Measurements from ENCODE around the gene PPP2R2C.

Gene PPP2R2C

DNA sequence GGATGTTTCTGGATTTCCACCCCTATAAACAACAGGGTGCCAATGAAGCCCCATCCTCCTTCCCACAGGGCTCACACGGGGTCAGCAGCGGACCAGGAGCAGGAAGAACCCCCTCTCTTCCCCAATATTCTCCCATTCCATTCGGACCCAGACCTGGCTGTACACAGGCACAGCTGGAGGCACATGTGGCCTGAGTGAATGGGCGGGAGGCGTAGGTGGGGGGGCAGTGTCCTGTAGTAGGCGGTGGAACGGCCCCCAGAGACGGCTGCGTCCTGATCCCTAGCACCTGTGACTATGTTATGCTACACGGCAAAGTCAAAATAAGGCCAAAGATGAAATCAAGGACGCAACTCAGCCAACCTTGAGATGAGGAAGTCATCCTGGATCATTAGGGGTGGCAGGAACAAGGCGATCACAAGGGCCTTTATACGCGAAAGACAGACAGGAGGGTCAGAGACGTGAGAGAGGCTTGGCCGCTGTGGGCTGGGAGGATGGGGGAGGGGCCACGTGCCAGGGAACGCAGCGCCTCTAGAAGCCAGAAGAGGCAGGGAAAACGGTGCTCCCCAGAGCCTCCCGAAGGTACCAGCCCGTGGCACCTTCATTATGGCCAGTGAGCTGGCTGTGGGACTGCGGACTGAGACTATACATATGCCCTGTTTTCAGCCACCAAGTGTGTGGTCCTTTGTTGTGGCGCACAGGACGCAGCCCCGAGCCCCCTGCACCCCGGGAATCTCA, 127.2 kb downstream of the PPP2R2C start:
- no peak overlapping the region for H3K4me3 ChIP-seq (ENCODE audit: low read depth in 1 of 5, low read length in 5 of 5)
- H3K36me3 ChIP-seq (ENCODE audit: control insufficient read depth in 5 of 5, insufficient read depth in 5 of 5, low read length in 5 of 5): no peaks in the 10 kb centered on the region
- peaks cover 0 to 6% (median 0%) of the 10 kb centered on the region in 5 donors for H3K9me3 ChIP-seq (ENCODE audit: control insufficient read depth in 5 of 5, low read length in 5 of 5)
- no peaks in the 10 kb centered on the region for H3K4me1 ChIP-seq (ENCODE audit: control insufficient read depth in 5 of 5, insufficient read depth in 5 of 5, low read length in 5 of 5)
- no peak overlapping the region for H3K9ac ChIP-seq (ENCODE audit: low read length in 5 of 5)
- H3K27ac ChIP-seq (ENCODE audit: low read depth, low read length): no peak overlapping the region
- H3K27me3 ChIP-seq (ENCODE audit: control insufficient read depth in 5 of 5, insufficient read depth in 4 of 5, low read length in 5 of 5): peaks cover 4 to 26% (median 21%) of the 10 kb centered on the region in 5 donors

DNA sequence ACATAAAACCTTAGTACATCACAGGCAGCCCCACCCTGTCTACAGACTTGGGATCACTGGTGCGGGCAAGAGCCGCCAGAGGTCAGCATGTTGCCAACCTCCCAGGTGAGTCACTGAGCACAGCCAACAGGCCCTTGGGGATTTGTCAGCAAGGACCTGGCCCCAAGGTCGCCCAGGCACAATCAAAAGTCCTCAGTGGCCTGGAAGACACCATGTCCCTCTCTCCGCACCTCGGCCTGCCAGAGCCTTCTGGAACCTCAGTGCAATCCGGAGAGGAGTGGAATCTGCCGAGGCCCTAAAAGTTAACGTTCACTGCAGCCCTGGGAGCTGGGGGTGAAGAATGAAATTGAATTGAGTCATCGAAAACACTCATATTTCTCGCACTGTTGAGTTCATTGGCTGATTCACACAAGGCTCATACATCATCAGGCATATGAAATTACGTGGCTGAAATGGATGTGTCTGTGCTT, 128.4 kb downstream of the PPP2R2C start:
- Histone ChIP-seq H3K27ac (ENCODE audit: low read depth, low read length) (no peak overlapping the region), H3K36me3 (ENCODE audit: control insufficient read depth in 5 of 5, insufficient read depth in 5 of 5, low read length in 5 of 5) (no peaks in the 10 kb centered on the region), H3K9me3 (ENCODE audit: control insufficient read depth in 5 of 5, low read length in 5 of 5) (peaks cover 0 to 6% (median 0%) of the 10 kb centered on the region in 5 donors), H3K4me3 (ENCODE audit: low read depth in 1 of 5, low read length in 5 of 5) (no peak overlapping the region), H3K4me1 (ENCODE audit: control insufficient read depth in 5 of 5, insufficient read depth in 5 of 5, low read length in 5 of 5) (no peaks in the 10 kb centered on the region), H3K9ac (ENCODE audit: low read length in 5 of 5) (no peak overlapping the region), H3K27me3 (ENCODE audit: control insufficient read depth in 5 of 5, insufficient read depth in 4 of 5, low read length in 5 of 5) (peaks cover 9 to 39% (median 24%) of the 10 kb centered on the region in 5 donors)

GRCh38 chr4:6342530-6343293, 129.7 kb downstream of the PPP2R2C start:
- H3K27me3 ChIP-seq (ENCODE audit: control insufficient read depth in 5 of 5, insufficient read depth in 4 of 5, low read length in 5 of 5): peaks cover 15 to 38% (median 26%) of the 10 kb centered on the region in 5 donors
- no peaks in the 10 kb centered on the region for H3K36me3 ChIP-seq (ENCODE audit: control insufficient read depth in 5 of 5, insufficient read depth in 5 of 5, low read length in 5 of 5)
- H3K4me3 ChIP-seq (ENCODE audit: low read depth in 1 of 5, low read length in 5 of 5): no peak overlapping the region
- H3K9me3 ChIP-seq (ENCODE audit: control insufficient read depth in 5 of 5, low read length in 5 of 5): peaks cover 0 to 6% (median 0%) of the 10 kb centered on the region in 5 donors
- peaks cover 0 to 6% (median under 1%) of the 10 kb centered on the region in 5 donors for H3K4me1 ChIP-seq (ENCODE audit: control insufficient read depth in 5 of 5, insufficient read depth in 5 of 5, low read length in 5 of 5)
- no peak overlapping the region for H3K9ac ChIP-seq (ENCODE audit: low read length in 5 of 5)
- H3K27ac ChIP-seq (ENCODE audit: low read depth, low read length): no peak overlapping the region

- peaks cover 0 to 6% (median 0%) of the 10 kb centered on the region in 5 donors for H3K9me3 ChIP-seq (ENCODE audit: control insufficient read depth in 5 of 5, low read length in 5 of 5)
- H3K36me3 ChIP-seq (ENCODE audit: control insufficient read depth in 5 of 5, insufficient read depth in 5 of 5, low read length in 5 of 5): no peaks in the 10 kb centered on the region
- peaks cover 0 to 13% (median 4%) of the 10 kb centered on the region in 5 donors for H3K4me1 ChIP-seq (ENCODE audit: control insufficient read depth in 5 of 5, insufficient read depth in 5 of 5, low read length in 5 of 5)
- H3K9ac ChIP-seq (ENCODE audit: low read length in 5 of 5): no peak overlapping the region
- H3K27me3 ChIP-seq (ENCODE audit: control insufficient read depth in 5 of 5, insufficient read depth in 4 of 5, low read length in 5 of 5): peaks cover 18 to 36% (median 24%) of the 10 kb centered on the region in 5 donors
- H3K4me3 ChIP-seq (ENCODE audit: low read depth in 1 of 5, low read length in 5 of 5): no peak overlapping the region
- no peak overlapping the region for H3K27ac ChIP-seq (ENCODE audit: low read depth, low read length)
Measured at GRCh38 chr4:6341696-6342095, 130.7 kb downstream of the PPP2R2C start.

- no peak overlapping the region for H3K9ac ChIP-seq (ENCODE audit: low read length in 5 of 5)
- peaks cover 0 to 6% (median 0%) of the 10 kb centered on the region in 5 donors for H3K9me3 ChIP-seq (ENCODE audit: control insufficient read depth in 5 of 5, low read length in 5 of 5)
- peaks cover 21 to 39% (median 23%) of the 10 kb centered on the region in 5 donors for H3K27me3 ChIP-seq (ENCODE audit: control insufficient read depth in 5 of 5, insufficient read depth in 4 of 5, low read length in 5 of 5)
- H3K27ac ChIP-seq (ENCODE audit: low read depth, low read length): no peak overlapping the region
- no peak overlapping the region for H3K4me3 ChIP-seq (ENCODE audit: low read depth in 1 of 5, low read length in 5 of 5)
- H3K4me1 ChIP-seq (ENCODE audit: control insufficient read depth in 5 of 5, insufficient read depth in 5 of 5, low read length in 5 of 5): peaks cover 0 to 13% (median 4%) of the 10 kb centered on the region in 5 donors
- H3K36me3 ChIP-seq (ENCODE audit: control insufficient read depth in 5 of 5, insufficient read depth in 5 of 5, low read length in 5 of 5): no peaks in the 10 kb centered on the region
Measured at GRCh38 chr4:6340446-6341015, 131.9 kb downstream of the PPP2R2C start.

- no peak overlapping the region for H3K27ac ChIP-seq (ENCODE audit: low read depth, low read length)
- H3K4me3 ChIP-seq (ENCODE audit: low read depth in 1 of 5, low read length in 5 of 5): no peak overlapping the region
- H3K36me3 ChIP-seq (ENCODE audit: control insufficient read depth in 5 of 5, insufficient read depth in 5 of 5, low read length in 5 of 5): no peaks in the 10 kb centered on the region
- H3K9me3 ChIP-seq (ENCODE audit: control insufficient read depth in 5 of 5, low read length in 5 of 5): no peaks in the 10 kb centered on the region
- H3K9ac ChIP-seq (ENCODE audit: low read length in 5 of 5): no peak overlapping the region
- peaks cover 27 to 45% (median 29%) of the 10 kb centered on the region in 5 donors for H3K27me3 ChIP-seq (ENCODE audit: control insufficient read depth in 5 of 5, insufficient read depth in 4 of 5, low read length in 5 of 5)
- H3K4me1 ChIP-seq (ENCODE audit: control insufficient read depth in 5 of 5, insufficient read depth in 5 of 5, low read length in 5 of 5): peaks cover 0 to 13% (median 4%) of the 10 kb centered on the region in 5 donors
Measured at GRCh38 chr4:6339818-6340445, 132.5 kb downstream of the PPP2R2C start.

DNA sequence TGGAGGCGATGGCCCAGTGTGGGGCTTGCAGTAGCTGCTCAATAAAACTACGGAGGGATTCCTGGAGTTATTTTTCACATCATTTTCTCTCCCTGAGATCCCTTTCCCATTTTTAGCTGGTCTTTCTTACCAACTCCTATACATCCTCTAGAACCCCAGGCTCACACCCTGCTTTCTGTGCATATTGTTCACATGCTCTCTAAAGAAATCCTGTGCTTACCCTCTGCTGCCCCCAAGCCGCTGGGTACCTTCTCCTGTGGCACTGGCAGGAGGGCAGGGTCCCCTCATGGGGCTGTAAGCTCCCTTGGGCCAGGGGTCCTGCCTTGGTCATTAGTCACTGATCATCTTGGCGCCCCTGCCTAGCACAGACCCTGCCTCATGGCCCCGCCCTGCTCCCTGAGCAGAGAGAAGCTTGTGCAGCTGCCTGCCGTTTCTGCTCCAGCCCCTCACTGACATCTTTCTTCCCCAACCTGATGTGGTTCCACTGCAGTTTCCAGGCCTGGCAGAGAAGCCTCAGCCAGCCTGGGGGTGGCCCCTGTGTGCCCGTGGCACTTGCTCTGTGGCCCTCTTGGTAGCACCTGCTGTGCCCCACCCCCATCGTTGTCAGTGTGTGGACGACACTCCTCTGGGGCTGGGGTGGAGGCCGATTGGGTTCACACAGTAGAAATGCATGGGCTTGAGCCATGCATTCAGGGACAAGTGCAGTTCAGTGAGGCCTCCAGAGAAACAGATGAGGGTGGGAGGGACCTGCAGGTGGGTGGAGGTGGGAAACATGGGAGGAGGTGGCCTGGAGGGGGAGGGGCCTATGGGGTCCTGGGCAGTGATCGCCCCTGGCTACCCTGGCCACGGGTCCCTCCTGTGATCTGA, 133.2 kb downstream of the PPP2R2C start:
- no peaks in the 10 kb centered on the region for H3K36me3 ChIP-seq (ENCODE audit: control insufficient read depth in 5 of 5, insufficient read depth in 5 of 5, low read length in 5 of 5)
- no peak overlapping the region for H3K27ac ChIP-seq (ENCODE audit: low read depth, low read length)
- peaks cover 0 to under 1% (median 0%) of the 10 kb centered on the region in 5 donors for H3K9me3 ChIP-seq (ENCODE audit: control insufficient read depth in 5 of 5, low read length in 5 of 5)
- H3K27me3 ChIP-seq (ENCODE audit: control insufficient read depth in 5 of 5, insufficient read depth in 4 of 5, low read length in 5 of 5): peaks cover 28 to 53% (median 36%) of the 10 kb centered on the region in 5 donors
- no peak overlapping the region for H3K9ac ChIP-seq (ENCODE audit: low read length in 5 of 5)
- peaks cover 0 to 13% (median 4%) of the 10 kb centered on the region in 5 donors for H3K4me1 ChIP-seq (ENCODE audit: control insufficient read depth in 5 of 5, insufficient read depth in 5 of 5, low read length in 5 of 5)
- no peak overlapping the region for H3K4me3 ChIP-seq (ENCODE audit: low read depth in 1 of 5, low read length in 5 of 5)

- H3K36me3 ChIP-seq (ENCODE audit: control insufficient read depth in 5 of 5, insufficient read depth in 5 of 5, low read length in 5 of 5): no peaks in the 10 kb centered on the region
- H3K4me3 ChIP-seq (ENCODE audit: low read depth in 1 of 5, low read length in 5 of 5): no peak overlapping the region
- peaks cover 28 to 59% (median 36%) of the 10 kb centered on the region in 5 donors for H3K27me3 ChIP-seq (ENCODE audit: control insufficient read depth in 5 of 5, insufficient read depth in 4 of 5, low read length in 5 of 5)
- H3K4me1 ChIP-seq (ENCODE audit: control insufficient read depth in 5 of 5, insufficient read depth in 5 of 5, low read length in 5 of 5): peaks cover 0 to 13% (median 4%) of the 10 kb centered on the region in 5 donors
- no peak overlapping the region for H3K27ac ChIP-seq (ENCODE audit: low read depth, low read length)
- no peak overlapping the region for H3K9ac ChIP-seq (ENCODE audit: low read length in 5 of 5)
- peaks cover 0 to 7% (median 5%) of the 10 kb centered on the region in 5 donors for H3K9me3 ChIP-seq (ENCODE audit: control insufficient read depth in 5 of 5, low read length in 5 of 5)
Measured at GRCh38 chr4:6338175-6338950, 134.1 kb downstream of the PPP2R2C start.
